ENCODE results near the gene CHI3L1. TPM values are rescaled to one million over a fixed set of nuclear protein-coding genes. Genes with fewer than 3 reads are reported as not detected.
"Not testable (repeated sequence)": the region's sequence is repeated elsewhere in the genome, so short reads cannot be mapped to it uniquely, and the experiment has no call there.

The CHI3L1 gene
- not detected for polyA plus RNA-seq (2013, experiment 1 of 2; ENCODE audit: insufficient read length)
- not detected for polyA plus RNA-seq (2013, experiment 2 of 2; ENCODE audit: insufficient read length)

DNA sequence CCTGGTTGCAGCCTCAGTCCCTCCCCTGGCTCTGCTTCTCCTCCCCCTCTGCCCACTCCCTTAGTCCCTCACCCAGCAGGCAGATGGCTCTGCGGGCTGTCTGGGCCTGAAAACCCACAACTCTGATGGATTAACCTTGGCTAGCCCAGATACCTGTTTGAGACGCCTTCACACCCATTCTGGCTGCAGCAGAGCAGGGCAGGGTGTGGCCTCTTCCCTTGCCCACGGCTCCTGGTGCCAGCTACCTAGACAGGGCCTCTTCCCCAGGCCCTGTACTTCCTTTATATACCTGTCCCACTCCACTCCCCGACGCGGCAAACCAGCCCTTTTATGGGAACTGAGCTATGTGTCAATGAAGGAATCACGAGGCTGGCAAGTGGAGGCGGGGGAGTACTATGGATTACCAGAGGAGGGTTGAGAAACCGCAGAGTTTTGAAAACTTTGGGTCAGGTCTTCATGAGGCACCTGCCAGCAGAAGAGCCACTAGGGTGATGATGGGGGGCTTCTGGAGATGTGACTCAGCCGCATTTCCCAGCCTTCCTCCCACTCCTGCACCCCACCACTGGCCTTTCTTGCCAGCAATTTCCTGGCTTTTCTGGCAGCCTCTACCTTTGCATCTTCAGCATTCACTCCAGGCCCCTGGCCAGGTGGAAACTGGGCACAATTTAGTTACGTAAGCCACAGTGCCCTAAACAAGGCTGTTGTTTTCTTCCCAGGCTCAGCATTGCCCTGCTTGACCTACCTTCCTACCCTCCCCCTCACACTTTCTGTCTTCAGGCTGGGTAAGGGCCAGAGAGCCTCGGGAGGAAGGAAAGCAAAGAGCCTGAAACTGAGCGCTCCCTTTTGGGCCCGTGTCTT, at the start of gene CHI3L1:
CHI3L1 (minus strand) TSS at position 259 of the 858 bp plus-strand sequence; CDS start at position 178, 81 bp downstream.
- DNase-seq, result no peak

DNA sequence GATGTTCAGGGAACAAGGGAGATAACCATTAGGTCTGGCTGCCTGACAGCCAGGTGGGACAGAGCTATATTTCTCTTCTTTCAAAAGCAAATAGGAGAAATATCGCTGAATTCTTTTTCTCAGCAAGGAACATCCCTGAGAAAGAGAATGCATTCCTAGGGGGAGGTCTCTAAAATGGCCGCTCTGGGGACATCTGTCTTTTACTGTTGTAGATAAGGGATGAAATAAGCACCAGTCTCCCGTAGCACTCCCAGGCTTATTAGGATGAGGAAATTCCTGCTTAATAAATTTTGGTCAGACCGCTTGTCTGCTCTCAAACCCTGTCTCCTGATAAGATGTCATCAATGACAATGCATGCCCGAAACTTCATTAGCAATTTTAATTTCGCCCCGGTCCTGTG, 48.4 kb upstream of the CHI3L1 start:
- not testable (repeated sequence) for DNase-seq

- no peak for DNase-seq
Measured at GRCh38 chr1:203229471-203230135, 43.1 kb upstream of the CHI3L1 start, which contains the start of gene CHIT1. Gene CHIT1 (minus strand): TSS chr1:203229673. CDS start chr1:203229636, 37 bp downstream.

GRCh38 chr1:203228670-203229069, 42.2 kb upstream of the CHI3L1 start:
- DNase-seq, result no peak

GRCh38 chr1:203227371-203228083, 41.0 kb upstream of the CHI3L1 start:
- no peak for DNase-seq

GRCh38 chr1:203225071-203225470, 38.6 kb upstream of the CHI3L1 start:
- no peak for DNase-seq

- no peak for DNase-seq
Measured at GRCh38 chr1:203223012-203223775, 36.7 kb upstream of the CHI3L1 start.

DNA sequence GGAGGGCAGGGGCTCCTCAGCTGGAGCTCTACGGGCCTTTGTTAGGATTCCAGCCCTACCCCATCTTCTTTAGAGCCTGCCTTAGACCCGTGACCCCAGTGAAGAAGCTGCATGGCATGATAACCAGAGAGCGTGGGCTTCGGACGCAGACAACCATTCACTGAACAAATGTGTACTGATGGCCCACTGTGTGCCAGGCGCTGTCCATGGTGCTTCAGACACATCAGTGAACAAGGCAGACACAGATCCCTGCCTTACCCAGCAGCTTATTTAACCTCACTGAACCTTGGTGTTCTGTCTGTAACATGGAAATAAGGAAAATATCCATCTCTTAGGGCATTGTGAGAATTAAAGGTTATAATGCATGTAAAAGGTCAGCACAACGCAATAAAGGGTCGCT, 33.4 kb upstream of the CHI3L1 start:
- no peak for DNase-seq

DNA sequence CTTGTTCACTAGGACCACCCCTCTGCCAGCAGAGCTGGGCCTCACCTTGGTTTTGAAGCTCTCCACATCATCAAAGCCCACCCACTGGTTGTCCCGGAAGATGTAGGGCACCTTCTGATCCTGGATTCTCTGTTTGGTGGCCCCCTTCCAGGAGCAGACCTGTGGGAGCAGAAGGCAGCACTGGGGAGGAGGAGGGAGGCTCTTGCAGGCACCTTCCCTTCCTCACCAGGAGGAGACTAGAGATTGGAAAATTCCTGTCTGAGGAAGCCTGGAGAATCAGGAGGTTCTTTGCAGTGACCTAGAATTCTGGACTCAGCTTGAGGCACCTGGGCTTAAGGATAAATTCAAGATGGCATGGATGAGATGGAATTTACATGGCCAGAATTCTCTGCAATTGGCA, 32.7 kb upstream of the CHI3L1 start:
- DNase-seq, result no peak

- no peak for DNase-seq
Measured at GRCh38 chr1:203217668-203218067, 31.2 kb upstream of the CHI3L1 start.

DNA sequence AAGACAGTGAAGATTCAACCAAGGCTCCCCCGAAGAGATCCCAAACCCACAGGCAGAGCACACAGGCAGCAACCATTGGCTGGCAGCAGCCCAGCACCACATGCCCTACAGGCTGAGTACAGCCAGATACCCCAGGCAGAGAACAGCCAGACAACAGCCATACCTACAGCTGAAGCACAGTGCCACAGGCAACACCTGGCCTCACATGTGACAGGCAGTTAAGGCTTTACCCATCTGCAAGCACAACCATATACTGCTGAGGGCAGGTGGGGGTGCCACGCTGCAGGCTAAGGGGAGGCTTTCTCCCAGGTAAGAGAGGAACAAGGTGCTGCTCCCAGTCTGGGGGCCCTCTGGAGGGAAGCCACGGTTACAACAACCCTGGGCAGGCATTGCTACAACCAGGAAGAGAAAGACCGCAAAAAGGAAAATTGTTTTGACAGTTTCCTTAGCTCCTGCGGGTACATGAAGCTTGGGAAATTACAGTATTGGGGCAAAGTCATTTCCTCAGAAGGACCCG, 30.7 kb upstream of the CHI3L1 start:
- DNase-seq, result no peak

- peak; percentile 57 for DNase-seq
Measured at GRCh38 chr1:203216274-203217138, 30.0 kb upstream of the CHI3L1 start.

- DNase-seq, result no peak
Measured at GRCh38 chr1:203215573-203215972, 29.1 kb upstream of the CHI3L1 start.

DNA sequence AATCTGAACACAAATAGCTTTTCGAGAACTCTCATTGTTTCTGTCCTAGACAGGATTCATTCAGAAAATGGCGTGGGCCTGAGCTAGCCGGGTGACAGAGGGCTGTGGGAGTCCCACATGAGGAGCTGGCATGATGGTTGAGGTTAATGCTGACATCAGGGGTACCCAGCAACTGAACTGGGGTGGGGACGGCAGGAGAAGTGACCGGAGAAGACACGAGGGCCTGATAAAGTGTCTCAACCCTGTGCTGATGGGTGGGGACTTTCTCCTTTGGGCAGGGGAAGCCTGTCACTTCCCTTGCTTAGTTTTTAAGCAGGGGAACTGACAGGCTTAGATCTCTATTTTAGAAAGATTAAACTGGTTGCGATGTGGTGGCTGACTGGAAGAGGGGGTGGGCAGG, 28.4 kb upstream of the CHI3L1 start:
- no peak for DNase-seq

GRCh38 chr1:203213126-203213525, 26.6 kb upstream of the CHI3L1 start:
- no peak for DNase-seq

GRCh38 chr1:203211812-203212211, 25.3 kb upstream of the CHI3L1 start:
- DNase-seq, result no peak

DNA sequence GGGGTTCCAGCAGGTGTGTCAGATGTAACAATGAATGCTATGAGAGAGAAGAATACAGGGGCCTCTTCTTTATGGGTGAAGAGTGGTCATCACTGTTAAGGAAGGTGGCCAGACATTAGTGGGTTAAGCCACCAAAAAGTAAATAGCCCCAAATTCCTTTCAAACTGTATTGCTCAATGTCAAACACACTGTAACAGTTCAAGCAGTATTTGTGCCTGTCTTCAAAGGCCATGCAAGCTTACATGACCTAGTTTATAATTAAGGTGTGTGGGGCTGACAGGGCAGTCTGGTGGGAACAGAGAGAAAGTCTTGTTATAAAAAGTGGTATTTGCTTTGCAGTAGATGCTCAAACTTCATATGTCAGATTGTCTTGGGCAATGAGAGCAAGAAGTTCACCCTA, 24.5 kb upstream of the CHI3L1 start:
- DNase-seq, result no peak

GRCh38 chr1:203210350-203210749, 23.8 kb upstream of the CHI3L1 start:
- no peak for DNase-seq

DNA sequence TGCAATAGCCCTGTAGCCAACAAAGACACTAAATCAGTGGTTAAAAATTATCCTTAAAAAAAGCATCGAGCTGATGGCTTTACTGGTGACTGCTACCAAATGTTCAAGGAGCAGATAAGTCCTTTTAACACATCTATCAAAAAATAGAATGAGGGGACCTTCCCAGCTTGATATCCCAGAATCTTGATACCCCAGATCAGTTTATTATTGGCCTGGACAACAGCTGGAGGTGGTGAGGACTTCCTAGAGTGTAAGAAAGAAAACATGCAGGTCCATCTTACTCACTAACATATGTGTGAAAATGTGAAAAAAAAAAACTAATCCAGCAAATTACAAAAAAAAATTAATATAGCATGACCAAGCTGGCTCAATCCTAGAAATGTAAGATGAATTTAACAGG, 21.7 kb upstream of the CHI3L1 start:
- DNase-seq, result no peak

DNA sequence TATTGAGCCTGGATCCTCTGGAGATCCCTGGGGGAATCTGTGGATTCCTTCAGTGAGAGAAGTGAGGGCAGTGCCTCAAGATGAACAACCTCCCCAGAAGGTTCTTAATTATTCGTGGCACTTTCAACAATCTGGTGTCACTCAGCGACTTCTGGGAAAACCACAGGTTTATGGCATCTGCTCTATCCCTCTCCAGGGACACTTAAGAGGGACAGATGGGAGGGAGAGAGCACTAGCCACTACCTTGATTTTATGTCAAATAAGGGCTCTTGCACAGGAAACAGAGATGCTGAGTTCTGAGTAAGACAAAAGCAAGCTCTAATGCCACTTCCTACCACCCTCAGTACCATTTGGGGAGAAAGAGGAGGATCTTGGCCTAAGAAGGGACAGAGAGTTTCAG, 21.2 kb upstream of the CHI3L1 start:
- no peak for DNase-seq

DNA sequence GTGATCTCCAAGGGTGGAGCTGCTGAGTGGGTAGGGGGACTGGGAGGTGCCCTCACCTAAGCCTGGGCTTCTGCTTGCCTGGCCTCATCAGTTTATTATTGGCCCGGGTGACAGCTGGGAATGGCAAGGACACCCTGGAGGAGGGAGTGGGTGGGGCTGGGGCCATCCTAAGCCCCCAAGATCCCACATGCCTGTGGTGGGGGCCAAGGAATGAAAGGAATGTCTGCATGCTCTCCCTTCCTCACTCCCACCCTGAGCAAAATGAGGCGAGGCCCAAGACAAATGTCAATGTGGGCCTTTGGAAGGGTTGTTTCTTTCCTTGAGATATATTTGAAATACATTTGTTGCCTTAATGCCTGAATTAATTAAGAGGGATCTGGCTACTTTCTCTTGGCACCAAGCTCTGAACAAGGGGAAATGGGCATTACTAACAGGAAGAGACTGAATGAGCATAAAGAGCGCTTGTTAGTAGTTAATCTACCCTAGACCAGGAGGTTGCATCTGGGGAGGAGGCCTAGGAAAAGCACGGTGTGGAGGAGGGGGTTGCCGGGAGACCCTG, 19.7 kb upstream of the CHI3L1 start:
- peak; percentile 22 for DNase-seq

All from fibroblast of skin of back (primary cell).